IMR-90 (cell line): ENCODE results near the gene IQCK.

ENCODE experiments used
- CTCF ChIP-seq: conservative IDR thresholded peaks from 2 replicates; pipeline ENCODE4 v1.5.1; 2012; ENCODE audit warnings: mild to moderate bottlenecking, low read depth, low read length, improper control_type of control experiment
- RFX5 ChIP-seq: IDR thresholded peaks from 2 replicates; pipeline ENCODE4 v1.8.0; 2012; ENCODE audit warnings: low read depth, mild to moderate bottlenecking, low read length, moderate library complexity
- USF2 ChIP-seq: fragments of 150-350 bp; IDR thresholded peaks from 2 replicates; pipeline ENCODE4 v1.6.1; 2017; ENCODE audit warnings: mild to moderate bottlenecking, antibody characterized with exemption, low read length, low read depth

GRCh38 chr16:19894586-19894985, 176.5 kb downstream of the IQCK start:
- TF ChIP-seq CTCF (no peak), RFX5 (no peak), USF2 (no peak)
